Upper lobe of left lung (tissue), 6 donors: ENCODE data around the gene SLC40A1. TPM values are rescaled to one million over a fixed set of nuclear protein-coding genes. Genes with fewer than 3 reads are reported as not detected.

Source experiments
- ATAC-seq, 2 donors: fragments of 200-7000 bp; cut with Tn5 transposase; one replicate each; pipeline ENCODE4 v1.9.1; 2022; ENCODE audit warnings: mild to moderate bottlenecking in 2 of 2, moderate library complexity in 2 of 2; ENCODE audit not compliant: low FRiP score in 2 of 2
- DNase-seq, 2 donors: peaks; one replicate each; pipeline ENCODE4 v3.0.0-alpha.2; 2019 to 2020
- H3K27ac ChIP-seq, 4 donors: fragments of 200-600 bp; sonication (generic); one replicate each; pipeline ENCODE4 v1.5.1; 2016 to 2019
- H3K27me3 ChIP-seq, 4 donors: fragments of 200-600 bp; sonication (generic); one replicate each; pipeline ENCODE4 v1.5.1; 2017 to 2019
- H3K36me3 ChIP-seq, 4 donors: fragments of 200-600 bp; sonication (generic); one replicate each; pipeline ENCODE4 v1.5.1; 2016 to 2019
- H3K4me1 ChIP-seq, 4 donors: fragments of 200-600 bp; sonication (generic); one replicate each; pipeline ENCODE4 v1.5.1; 2018 to 2019
- H3K4me3 ChIP-seq, 4 donors: fragments of 200-600 bp; sonication (generic); one replicate each; pipeline ENCODE4 v1.5.1; 2017 to 2019; ENCODE audit warnings: mild to moderate bottlenecking in 2 of 4, moderate library complexity in 1 of 4
- H3K9me3 ChIP-seq, 4 donors: fragments of 200-600 bp; sonication (generic); one replicate each; pipeline ENCODE4 v1.5.1; 2018 to 2019
- CTCF ChIP-seq, 6 experiments: fragments of 450-650 bp in 4 of 6; fragments of 200-600 bp in 2 of 6; sonication (generic) in 2 of 6; IDR thresholded peaks; one replicate each; pipeline ENCODE4 v1.5.1; 2016 to 2019; ENCODE audit warnings: antibody characterized with exemption in 6 of 6
- EP300 ChIP-seq, 4 donors: sonication (generic); formaldehyde crosslinking; IDR thresholded peaks; one replicate each; pipeline ENCODE4 v1.5.1; 2017; ENCODE audit warnings: antibody characterized with exemption in 4 of 4, control low read depth in 2 of 4
- POLR2A ChIP-seq, 4 donors: fragments of 450-650 bp; IDR thresholded peaks; one replicate each; pipeline ENCODE4 v1.5.1; 2016 to 2017; ENCODE audit warnings: antibody characterized with exemption in 4 of 4, mild to moderate bottlenecking in 2 of 4
- POLR2AphosphoS5 ChIP-seq, 2 donors: sonication (generic); formaldehyde crosslinking; IDR thresholded peaks; one replicate each; pipeline ENCODE4 v1.5.1; 2017; ENCODE audit warnings: antibody characterized with exemption in 2 of 2
- WGBS, 2 donors: methylation state at CpG; one replicate each; pipeline ENCODE4 v1.1.5; 2017 to 2018; 5-methylcytosine and 5-hydroxymethylcytosine counted together
- total RNA-seq, 6 donors: library from RNA; depleted of rRNA in 4 of 6; stranded (reverse); fragments of >200 nt in 4 of 6; gene quantifications; one replicate each; pipeline versions ENCODE4 v1.1.0 to v1.2.1, GENCODE V29; 2016 to 2021
- donor health status: DM: no; HTN: no; CAD: no; lungs with moderate emphysema.
- donor health status: DM: no; HTN: yes; CAD: no; lungs with severe emphysema.

SLC40A1 gene
- total RNA-seq, 6 donors from 2014 or later = 67.4 to 154 (median 131) TPM

- DNase-seq (no peak), ATAC-seq (no peak)
- Histone ChIP-seq H3K4me1 (peaks cover 6 to 17% (median 9%) of the 10 kb centered on the region in 4 donors), H3K27ac (no peak overlapping the region), H3K27me3 (no peaks in the 10 kb centered on the region), H3K9me3 (no peaks in the 10 kb centered on the region), H3K4me3 (no peak overlapping the region), H3K36me3 (no peaks in the 10 kb centered on the region)
- TF ChIP-seq POLR2AphosphoS5 (IDR thresholded peaks at IDR 0.05) (no peak), CTCF (IDR thresholded peaks at IDR 0.05) (no peak), POLR2A (IDR thresholded peaks at IDR 0.05) (no peak), EP300 (IDR thresholded peaks at IDR 0.05) (no peak)
Observed at GRCh38 chr2:189584686-189585085, 4.1 kb upstream of the SLC40A1 start.

- DNase-seq (no peak), ATAC-seq (no peak)
- TF ChIP-seq CTCF (IDR thresholded peaks at IDR 0.05) (no peak), POLR2AphosphoS5 (IDR thresholded peaks at IDR 0.05) (no peak), EP300 (IDR thresholded peaks at IDR 0.05) (no peak), POLR2A (IDR thresholded peaks at IDR 0.05) (no peak)
- WGBS, 2 donors = 77 to 86% methylated on average over 5 of the region's 5 CpGs
- no peak overlapping the region for H3K4me3 ChIP-seq
- H3K36me3 ChIP-seq = no peaks in the 10 kb centered on the region
- peaks cover 6 to 29% (median 11%) of the 10 kb centered on the region in 4 donors for H3K4me1 ChIP-seq
- no peaks in the 10 kb centered on the region for H3K9me3 ChIP-seq
- peak overlapping the region in 1 of 4 donors; percentile 95 for H3K27ac ChIP-seq
- no peaks in the 10 kb centered on the region for H3K27me3 ChIP-seq
Observed at GRCh38 chr2:189583227-189584198, 2.9 kb upstream of the SLC40A1 start.

GRCh38 chr2:189582809-189583192 is 2.2 kb upstream of the SLC40A1 start:
- H3K4me3 ChIP-seq = no peak overlapping the region
- peak overlapping the region in 1 of 4 donors; percentile 95 for H3K27ac ChIP-seq
- ATAC-seq (no peak), DNase-seq (no peak)
- no peaks in the 10 kb centered on the region for H3K9me3 ChIP-seq
- H3K27me3 ChIP-seq = no peaks in the 10 kb centered on the region
- TF ChIP-seq CTCF (IDR thresholded peaks at IDR 0.05) = no peak
- no peak for TF ChIP-seq POLR2A (IDR thresholded peaks at IDR 0.05)
- TF ChIP-seq POLR2AphosphoS5 (IDR thresholded peaks at IDR 0.05) = no peak
- no peak for TF ChIP-seq EP300 (IDR thresholded peaks at IDR 0.05)
- peaks cover 6 to 36% (median 14%) of the 10 kb centered on the region in 4 donors for H3K4me1 ChIP-seq
- H3K36me3 ChIP-seq = no peaks in the 10 kb centered on the region
- 75 to 82% methylated on average over 2 of the region's 2 CpGs for WGBS, 2 donors

GRCh38 chr2:189582140-189582808 is 1.7 kb upstream of the SLC40A1 start:
- H3K36me3 ChIP-seq = no peaks in the 10 kb centered on the region
- H3K4me1 ChIP-seq = peaks cover 7 to 38% (median 16%) of the 10 kb centered on the region in 4 donors
- ATAC-seq = no peak
- no peak for DNase-seq
- no peaks in the 10 kb centered on the region for H3K9me3 ChIP-seq
- 66 to 77% methylated on average over 6 of the region's 6 CpGs for whole genome bisulfite sequencing, 2 donors
- H3K27ac ChIP-seq = peak overlapping the region; percentile 87 to 95 (median 94)
- H3K27me3 ChIP-seq = no peaks in the 10 kb centered on the region
- TF ChIP-seq EP300 (IDR thresholded peaks at IDR 0.05) (no peak), POLR2A (IDR thresholded peaks at IDR 0.05) (no peak), POLR2AphosphoS5 (IDR thresholded peaks at IDR 0.05) (no peak), CTCF (IDR thresholded peaks at IDR 0.05) (no peak)
- no peak overlapping the region for H3K4me3 ChIP-seq
